SK-N-SH (cell line): ENCODE data around the gene MYBBP1A.

Experiments
- MAX ChIP-seq: IDR thresholded peaks from 2 replicates; pipeline ENCODE4 v1.4.0; 2012; ENCODE audit warnings: low read depth
- RAD21 ChIP-seq: IDR thresholded peaks from 2 replicates; pipeline ENCODE4 v1.6.1; 2012; ENCODE audit warnings: mild to moderate bottlenecking, low read length

GRCh38 chr17:4507361-4508111 is 47.6 kb downstream of the MYBBP1A start:
- TF ChIP-seq MAX (no peak), RAD21 (no peak)
